ENCODE data around the gene CLSTN2.

The CLSTN2 gene

DNA sequence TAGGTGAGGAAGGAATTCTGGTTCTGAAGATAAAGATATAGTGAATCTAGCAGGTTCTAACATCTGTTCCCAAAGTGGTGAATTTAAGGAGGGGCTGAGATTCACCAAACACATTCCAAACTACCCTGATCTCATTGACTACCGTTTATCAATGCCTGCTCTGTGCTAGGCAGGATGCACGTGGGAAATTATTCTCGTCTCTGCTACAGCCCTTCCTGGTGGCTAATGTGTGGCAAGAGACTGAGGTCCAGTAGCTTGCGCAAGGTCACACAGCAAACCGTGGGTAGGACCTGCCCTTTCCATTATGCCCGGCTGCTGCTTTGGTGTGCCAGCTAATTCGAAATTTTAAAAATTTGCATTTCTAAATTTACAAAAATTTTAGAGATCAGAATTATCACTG lies 533.4 kb downstream of the CLSTN2 start:
- DNase-seq: no peak

DNA sequence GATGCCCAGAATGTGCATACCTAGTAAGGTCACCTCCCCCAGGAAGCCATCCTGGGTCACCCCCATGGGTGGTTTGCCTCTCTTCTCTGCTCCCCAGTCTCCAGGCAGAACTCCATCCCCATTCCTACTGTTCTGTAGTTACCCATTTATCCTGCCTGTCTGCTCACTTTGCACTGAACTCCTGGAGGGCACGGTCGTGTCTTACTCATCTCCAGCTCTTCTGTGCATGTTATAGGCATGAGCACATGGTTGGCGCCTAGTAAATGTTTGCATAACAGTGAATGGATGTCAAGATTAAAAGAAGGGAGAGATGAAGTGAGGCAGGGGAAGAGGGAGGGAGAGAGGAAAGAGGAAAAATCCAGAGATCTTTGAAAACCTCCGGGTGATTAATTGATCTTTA lies 534.5 kb downstream of the CLSTN2 start:
- DNase-seq: no peak

DNA sequence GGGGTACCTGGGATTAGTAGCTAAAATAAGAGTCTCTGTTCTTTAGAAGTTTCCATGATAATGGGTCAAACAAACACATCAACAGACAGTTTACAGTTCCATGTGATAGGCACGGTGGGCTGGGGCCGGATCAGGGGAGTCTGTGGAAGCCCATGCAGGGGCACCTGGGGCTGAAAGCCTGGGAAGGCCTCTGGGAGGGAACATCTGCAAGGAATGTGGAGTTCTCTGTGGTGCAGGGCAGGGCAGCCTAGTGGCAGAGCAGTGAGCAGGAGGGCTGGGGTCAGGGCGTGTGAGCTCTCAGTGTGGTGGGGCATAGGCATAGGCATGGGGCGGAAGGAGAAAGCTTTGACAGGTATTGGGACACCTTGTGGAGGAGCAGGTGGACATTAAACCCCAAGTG lies 535.2 kb downstream of the CLSTN2 start:
- no peak for DNase-seq

DNA sequence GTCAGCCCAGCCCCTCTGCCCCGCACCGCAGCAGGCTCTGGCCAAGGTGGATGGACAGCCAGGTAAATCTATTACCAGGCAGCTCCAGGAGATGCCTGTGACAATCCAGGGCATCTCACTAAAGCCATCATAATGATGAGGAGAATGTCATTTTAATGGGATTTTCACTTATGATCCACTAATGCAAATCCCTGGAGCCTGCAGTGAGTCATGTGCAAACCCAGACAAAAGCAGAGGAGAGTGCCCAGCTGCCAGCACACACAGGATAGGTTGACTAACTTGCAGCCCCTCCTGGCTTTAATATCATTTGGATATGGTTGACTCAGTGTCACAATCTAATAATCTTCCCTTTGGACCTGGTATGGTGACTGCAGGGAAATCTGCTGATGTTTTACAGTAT lies 536.0 kb downstream of the CLSTN2 start:
- DNase-seq: no peak

DNA sequence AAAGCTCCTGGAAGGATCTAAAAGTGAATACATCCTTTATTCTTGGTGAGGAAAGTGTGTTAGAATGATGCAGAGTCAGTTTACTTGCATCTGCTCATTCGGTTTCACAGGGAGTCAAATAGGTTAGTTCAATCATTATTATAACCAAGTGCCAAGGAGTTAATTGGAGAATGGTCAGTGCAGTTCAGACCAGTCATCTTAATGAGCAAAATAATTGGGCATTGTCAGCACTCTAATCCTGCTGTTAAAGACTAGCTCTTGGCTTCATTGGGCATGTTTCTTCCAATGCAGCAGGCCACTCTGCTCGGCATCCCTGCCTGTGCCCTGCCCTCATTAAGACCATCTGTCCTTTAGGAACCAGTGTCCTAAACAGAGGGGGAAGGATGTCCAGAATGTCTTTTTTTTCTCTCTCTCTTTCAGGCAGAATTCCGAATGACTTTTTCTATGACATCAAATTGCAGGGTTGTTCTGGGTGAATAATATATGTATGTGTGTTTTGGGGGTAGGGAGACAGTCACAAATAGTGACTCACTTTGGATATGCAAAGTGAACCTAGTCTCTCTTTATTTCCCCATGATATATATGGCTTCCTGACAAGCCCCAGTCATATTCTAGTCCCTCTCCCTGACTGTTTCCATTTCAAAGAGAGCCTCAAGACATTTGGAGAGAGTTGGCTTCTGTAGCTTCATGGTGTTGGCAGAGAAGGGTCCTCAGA lies 537.5 kb downstream of the CLSTN2 start:
- DNase-seq: no peak

DNA sequence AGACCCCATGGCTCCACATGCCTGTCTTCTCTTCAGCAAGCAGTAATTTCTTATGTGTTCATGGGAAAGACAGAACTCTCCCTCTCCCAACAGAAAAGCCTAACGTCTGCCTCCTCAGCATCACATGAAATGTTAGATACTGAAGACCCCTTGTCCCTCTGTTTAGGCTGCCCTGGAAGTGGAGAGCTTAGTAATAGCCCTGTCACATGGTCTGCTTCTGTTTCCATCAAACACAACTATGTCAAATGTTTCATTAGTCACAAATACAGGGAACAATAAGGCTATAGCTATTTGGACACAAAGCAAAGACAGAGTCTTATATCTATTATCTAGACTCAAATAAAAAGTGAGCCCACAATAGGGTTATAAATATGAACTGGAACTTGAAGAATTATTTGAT lies 552.6 kb downstream of the CLSTN2 start:
- DNase-seq: no peak

DNA sequence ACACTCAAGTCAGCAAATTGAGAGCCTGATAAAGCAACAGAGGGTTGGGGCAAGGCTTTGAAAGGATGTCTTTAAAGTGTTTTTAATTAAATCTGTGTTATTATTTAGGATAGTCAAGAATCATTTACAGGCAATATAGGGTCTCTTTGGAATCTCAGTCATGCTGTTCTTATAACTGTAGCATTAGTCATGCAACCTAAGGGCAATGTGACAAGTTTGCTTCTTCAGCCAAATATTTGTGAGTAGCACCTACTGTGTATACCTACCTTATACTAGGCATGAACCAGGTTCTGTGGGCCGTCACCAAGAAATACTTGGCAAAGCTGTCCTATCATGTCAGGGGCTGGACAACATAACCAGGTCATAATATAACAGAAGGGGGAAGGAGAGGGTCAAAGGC lies 558.3 kb downstream of the CLSTN2 start:
- DNase-seq: no peak

DNA sequence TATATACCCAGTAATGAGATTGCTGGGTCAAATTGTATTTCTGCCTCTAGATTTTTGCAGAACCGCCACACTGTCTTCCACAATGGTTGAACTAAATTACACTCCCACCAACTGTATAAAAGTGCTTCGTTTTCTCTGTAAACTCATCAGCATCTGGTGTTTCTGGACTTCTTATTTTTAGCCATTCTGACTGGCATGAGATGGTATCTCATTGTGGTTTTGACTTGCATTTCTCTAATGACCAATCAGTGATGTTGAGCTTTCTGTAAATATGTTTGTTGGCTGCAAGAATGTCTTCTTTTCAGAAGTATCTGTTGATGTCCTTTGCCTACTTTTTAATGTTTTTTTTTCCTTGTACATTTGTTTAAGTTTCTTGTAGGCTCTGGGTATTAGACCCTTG lies 560.0 kb downstream of the CLSTN2 start:
- DNase-seq: no peak

DNA sequence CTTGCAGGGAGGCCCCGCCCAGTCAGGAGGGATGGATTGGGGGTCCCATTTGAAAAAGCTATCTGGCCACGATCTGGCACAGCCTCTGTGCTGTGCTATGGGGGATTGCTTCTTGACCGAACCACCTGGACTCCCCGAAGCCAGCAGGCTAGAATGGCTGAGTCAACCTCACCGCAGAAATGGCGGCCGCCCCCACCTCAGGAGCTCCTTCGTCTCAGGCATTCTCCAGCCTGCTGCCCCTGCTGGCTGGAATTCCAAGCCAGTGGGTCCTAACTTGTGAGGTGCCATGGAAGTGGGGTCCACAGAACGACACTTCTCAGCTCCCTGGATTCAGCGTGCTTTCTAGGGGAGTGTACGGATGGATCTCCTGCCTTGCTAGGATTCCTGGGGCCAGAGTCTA lies 562.3 kb downstream of the CLSTN2 start:
- DNase-seq: no peak

DNA sequence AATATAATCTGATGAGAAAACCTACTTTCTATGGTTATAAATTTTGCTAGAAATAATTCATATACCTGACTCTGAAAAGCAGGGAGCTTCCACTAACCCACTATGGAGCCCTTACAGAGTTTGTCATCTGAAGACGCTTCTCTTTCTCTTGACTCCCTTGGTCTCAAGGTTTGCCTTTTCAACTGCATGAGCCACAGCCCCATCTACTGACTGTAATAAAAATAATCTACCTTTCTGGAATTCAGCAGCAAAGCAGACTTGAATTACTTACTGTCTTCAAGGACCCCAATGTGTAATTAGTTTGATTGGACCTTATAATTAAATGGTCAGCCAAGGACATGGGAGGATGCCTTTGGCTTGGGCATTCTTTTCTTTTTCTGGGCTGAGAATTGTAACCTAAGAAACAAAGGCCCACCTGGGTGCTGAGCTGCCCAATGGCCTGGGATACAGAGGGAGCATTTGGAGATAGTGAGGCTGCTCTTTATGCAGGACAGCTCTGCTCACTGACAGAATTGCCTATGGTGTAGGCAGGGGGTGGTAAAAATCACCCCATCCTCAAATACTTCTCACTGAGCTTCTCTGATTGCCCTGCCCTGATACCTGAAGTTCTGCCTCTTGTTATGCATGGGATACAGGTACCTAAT lies 564.3 kb downstream of the CLSTN2 start:
- no peak for DNase-seq

DNA sequence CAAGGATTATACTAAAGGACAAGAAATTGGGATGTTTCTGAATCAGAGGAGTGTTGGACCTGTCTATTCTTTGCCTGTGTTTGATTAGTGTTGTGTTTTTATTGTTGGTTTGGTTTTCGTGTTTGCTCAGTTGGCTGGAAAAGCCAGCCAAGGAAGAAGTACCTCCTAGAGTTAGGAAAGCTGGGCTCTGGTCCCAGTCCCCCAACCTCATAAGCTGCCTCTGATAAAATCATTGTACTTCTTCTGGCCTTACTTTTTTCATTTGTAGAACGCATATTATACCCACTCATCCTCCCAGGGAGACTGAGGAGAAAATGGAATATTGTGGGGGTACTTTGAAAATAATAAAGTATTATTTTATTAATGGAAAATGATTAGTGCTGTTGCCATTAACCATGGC lies 565.5 kb downstream of the CLSTN2 start:
- no peak for DNase-seq

DNA sequence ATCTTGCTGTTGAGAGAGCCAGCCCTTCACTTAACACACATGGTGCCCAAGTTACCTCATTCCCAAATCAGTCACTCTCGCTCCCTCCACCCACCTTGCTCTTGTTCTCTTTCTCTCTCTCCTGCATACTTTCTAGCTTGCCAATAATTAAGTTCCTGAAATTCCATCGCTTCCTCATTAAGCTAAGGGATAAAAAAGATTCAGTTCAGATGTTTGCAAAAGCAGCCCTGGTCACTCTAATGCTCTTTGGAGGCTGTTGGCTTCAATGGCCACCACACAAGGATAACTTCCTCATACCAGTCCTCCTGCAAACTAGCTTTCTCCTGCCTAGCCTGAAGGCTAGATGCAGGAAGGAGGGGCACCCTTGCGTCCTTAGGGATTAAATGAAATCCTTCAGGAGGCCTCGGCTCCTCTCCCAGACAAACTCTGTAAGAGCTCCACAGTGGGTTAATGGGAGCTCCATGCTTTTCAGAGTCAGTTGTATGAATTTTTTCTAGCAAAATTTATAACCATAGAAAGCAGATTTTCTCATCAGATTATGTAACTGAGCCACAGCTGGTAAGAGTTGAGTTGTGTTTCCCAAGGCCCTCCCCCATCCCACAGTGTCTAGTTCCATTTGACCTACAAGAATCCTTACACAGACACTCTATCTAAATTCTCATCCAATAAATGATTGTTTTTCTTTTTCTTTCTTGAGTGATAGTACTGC lies 566.2 kb downstream of the CLSTN2 start:
- DNase-seq: no peak

DNA sequence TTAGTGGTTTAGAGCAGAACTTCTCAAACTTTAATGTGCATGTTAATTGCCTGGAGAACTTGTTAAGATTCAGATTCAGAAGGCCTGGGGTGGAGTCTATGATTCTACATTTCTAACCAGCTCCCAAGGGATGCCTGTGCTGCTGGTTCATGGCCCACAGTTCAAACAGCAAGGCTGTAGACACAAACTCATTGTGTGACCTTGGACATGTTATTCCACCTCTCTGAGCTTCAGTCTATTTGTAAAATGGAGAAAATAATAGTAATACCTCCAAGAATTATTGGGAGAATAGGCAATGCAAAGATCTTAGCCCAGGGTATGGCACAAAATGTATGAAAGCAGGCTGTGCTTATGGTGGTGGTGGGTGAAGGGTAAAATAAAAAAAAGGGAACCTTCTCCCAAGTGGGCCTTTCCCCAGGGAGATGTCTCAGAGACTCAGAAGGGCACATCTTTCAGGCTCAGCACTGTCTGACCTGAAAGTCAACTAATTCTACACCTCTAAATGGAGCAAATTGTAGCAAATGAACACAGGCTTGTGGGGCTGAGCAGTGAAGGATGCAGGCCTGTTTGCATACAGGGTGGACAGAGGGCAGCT lies 566.9 kb downstream of the CLSTN2 start:
- DNase-seq: no peak

DNA sequence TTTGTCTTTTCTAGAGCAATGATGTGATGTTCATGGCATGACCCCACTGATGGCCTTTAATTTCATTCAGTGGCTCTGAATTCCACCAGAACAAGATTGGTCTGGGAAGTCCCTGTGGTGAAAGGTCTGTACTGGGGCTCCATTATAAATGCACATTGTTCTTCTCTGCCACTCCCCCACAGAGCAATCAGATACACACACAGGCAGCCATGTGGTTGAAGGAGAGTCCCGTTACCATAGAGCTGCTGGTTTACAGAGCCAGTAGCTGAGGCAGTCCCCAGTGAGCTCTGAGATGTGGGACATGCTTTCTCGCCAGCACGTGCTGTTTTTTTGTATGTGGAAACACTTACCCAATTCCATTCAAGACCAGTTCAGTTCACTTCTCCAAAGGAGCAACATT lies 570.2 kb downstream of the CLSTN2 start:
- no peak for DNase-seq

DNA sequence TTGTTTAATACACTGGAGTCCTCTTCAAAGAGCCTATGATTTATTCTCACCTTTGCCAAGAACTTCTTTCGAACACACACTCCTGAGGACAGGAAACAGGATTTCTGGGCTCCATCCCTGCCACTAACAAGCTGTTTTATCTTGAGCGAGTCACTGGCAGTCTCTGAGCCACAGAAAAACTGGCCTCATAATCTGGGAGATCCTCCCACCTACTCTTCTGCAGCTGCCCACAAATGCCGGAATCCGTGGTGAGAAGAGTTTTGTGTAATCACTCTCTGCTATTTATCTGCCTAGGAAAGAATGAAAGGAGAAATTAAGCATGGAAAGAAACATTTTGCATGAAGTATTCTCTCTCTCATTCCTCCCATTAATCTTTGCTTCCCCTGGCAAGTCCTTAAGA lies 570.9 kb downstream of the CLSTN2 start:
- DNase-seq: no peak

DNA sequence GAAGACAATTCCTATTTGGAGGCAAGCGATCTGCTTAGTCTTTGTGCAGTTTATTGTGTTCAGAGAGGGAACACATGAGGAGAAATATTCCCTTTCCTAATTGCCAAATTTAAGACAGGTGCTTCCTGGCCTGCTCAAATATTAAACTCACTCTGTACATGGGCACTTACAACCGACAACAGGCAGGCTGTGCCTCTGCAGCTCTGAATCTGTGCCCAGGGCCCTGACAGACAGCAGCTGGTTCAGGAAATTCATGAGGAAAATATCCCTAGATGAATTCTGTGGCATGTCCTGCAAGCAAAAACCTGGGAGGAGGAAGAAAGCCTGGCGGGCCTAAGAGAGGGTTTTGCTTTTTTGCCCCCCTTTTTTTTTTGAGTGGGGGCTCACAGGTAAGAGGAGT lies 573.6 kb downstream of the CLSTN2 start:
- DNase-seq: no peak

DNA sequence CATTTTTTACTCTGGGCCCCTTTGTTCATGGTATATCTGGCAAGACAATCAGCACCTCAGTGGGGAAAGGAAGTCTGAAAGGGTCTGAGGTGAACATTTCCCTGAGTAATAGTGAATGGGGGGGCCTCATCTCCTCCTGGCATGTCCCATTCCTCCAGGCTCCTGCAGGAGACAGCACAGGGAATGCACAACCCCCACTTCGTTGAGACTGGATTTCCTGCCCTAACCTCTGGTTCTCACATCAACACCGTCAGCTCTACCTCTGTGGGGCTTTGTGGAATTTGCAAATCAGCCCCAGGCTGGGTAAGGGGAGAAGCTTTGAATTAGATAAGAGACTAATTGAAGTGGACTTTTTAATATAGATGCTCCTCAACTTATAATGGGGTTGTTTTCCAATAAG lies 574.5 kb downstream of the CLSTN2 start:
- no peak for DNase-seq

DNA sequence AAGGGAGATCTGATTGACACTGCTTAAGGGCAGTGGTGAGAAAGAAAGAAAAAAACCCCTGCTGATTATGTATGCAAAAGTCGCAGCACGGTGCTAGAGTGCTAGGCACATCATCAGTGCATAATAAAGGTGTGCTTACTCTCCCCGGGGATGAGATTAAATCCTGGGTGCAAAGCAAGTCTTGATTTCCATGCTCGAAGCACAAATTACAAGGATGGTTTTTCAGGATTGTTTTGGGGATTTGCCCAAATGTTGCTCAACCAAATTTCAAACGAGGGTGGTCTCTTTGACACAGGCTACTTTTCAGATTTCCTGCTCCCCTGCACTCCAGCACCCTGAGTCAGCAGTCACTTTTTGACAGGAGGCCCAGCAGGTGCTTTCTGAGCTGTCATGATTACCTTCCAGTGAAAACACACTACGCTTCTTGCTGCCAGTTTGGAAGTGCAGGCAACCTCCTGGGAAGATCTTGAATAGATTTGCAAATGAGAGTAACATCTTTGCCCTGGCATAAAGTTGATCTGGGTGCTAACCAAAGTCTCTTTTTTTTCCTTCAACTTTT lies 575.4 kb downstream of the CLSTN2 start:
- DNase-seq: no peak

DNA sequence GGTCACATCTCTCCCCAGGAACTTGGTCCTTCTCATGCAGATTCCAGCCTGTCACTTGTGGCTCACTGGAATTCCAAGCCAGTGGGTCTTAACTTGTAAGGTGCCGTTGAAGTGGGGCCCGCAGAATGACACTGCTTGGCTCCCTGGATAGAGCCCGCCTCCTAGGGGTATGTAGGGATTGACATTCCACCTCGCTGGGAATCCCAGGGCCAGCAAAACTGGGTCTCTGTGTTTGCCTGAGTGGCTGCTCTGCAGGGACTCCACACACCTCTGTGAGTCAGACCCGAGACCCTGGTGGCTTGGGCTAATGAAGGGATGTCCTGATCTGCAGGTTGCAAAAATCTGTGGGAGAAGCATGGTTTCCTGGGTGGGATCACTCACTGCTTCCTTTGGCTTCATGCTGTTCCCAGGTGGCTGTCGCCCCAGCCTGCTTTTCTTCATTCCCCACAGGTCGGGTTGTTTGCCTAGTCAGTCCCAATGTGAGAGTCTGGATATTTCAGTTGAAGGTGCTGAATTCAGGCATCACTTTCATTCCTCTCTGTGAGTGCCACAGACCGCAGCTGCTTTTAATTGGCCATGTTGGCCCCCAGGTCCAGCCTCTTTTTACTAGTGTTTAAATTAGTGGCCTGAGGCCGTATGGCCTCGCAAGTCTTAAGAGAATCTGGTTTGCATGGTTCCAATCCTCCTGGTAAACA lies 586.9 kb downstream of the CLSTN2 start:
- no peak for DNase-seq

DNA sequence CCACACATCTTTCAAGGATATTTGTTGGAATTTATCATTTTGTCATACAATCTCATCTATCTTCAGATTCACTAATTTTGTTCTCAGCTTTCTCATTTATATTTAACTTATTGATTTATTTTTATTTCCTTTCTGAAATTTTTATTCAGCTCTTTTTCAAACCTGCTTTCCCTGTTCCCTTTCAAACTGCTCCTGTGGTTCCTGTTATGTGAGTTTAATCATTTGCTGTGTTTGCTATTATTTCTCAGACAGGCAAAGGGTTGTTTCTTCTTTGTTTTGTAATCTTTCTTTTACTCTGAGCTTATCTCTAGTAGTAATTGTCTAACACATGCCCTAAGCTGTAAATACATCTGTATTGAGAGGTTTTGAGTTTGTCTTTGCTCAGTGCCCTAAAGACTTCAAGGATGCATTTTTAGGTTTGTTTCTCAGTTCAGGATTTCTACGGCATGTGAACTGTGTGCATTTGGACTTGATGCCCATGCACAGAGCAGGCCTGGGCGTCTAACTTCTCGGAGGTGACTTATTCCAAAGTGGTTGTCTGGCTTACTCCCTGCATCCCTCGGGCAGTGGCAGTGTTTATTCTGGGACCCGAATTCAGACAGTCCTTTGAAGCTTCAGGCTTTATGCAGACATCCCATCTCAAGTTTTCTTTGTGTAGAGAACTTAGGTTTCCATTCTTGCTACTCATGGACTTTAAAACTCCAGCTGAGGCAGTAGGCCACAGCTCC lies 587.8 kb downstream of the CLSTN2 start:
- DNase-seq: no peak

DNA sequence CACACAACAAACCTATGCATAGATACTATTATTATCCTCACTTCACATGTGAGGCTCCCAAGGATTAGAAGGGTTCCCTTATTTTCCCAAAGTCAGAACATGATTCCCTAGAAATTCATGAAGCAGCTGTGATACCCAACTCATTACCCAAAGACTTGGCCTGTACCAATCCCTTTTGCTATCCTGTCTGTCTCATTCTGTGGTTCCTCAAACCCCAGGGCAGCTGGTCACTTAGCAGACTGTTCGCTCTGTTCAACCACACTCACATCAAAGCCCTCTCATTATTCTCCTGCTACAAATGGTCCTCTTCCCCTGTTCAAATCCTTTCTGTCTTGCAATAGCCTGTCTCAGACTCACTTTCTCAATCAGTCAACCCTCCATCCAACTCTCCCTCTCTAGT lies 588.6 kb downstream of the CLSTN2 start:
- no peak for DNase-seq

DNA sequence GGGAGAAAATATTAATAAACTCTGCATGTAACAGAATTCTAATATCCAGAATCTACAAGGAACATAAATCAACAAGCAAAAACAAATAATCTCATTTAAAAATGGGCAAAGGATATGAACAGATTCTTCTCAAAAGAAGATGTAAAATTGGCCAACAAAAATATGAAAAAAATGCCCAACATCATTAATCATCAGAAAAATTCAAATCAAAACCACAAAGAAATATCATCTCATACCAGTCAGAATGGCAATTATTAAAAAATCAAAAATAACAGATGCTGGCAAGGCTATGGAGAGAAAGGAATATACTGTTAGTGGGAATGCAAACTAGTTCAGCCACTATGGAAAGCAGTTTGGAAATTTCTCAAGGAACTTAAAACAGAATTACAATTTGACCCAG lies 592.2 kb downstream of the CLSTN2 start:
- no peak for DNase-seq

All from cerebellar nuclear complex (tissue), 1 donor.